ENCODE measurements around the gene LMAN1.

Gene LMAN1

GRCh38 chr18:59358712-59359575 is at the start of gene LMAN1:
TSS of gene LMAN1 (minus strand) at chr18:59359265. CDS start at chr18:59359244, 21 bp downstream.
- peak; percentile 88 for DNase-seq

GRCh38 chr18:59402432-59403090 is 43.5 kb upstream of the LMAN1 start:
- peak; percentile 94 for DNase-seq

- no peak for DNase-seq
Observed at GRCh38 chr18:59400407-59400806, 41.3 kb upstream of the LMAN1 start.

- no peak for DNase-seq
Observed at GRCh38 chr18:59395226-59396175, 36.4 kb upstream of the LMAN1 start.

GRCh38 chr18:59393381-59393780 is 34.3 kb upstream of the LMAN1 start:
- no peak for DNase-seq

- no peak for DNase-seq
Observed at GRCh38 chr18:59388817-59389216, 29.8 kb upstream of the LMAN1 start.

GRCh38 chr18:59387687-59388565 is 28.9 kb upstream of the LMAN1 start:
- no peak for DNase-seq

GRCh38 chr18:59386909-59387686 is 28.0 kb upstream of the LMAN1 start:
- DNase-seq, result no peak

- DNase-seq, result no peak
Observed at GRCh38 chr18:59385191-59385590, 26.1 kb upstream of the LMAN1 start.

- DNase-seq, result no peak
Observed at GRCh38 chr18:59383851-59384250, 24.8 kb upstream of the LMAN1 start.

GRCh38 chr18:59382383-59382782 is 23.3 kb upstream of the LMAN1 start:
- DNase-seq, result no peak

- DNase-seq, result no peak
Observed at GRCh38 chr18:59381949-59382348, 22.9 kb upstream of the LMAN1 start.

- DNase-seq, result no peak
Observed at GRCh38 chr18:59380706-59381105, 21.6 kb upstream of the LMAN1 start.

GRCh38 chr18:59379772-59380522 is 20.9 kb upstream of the LMAN1 start:
- no peak for DNase-seq

GRCh38 chr18:59377613-59378337 is 18.7 kb upstream of the LMAN1 start:
- no peak for DNase-seq

- peak; percentile 10 for DNase-seq
Observed at GRCh38 chr18:59376351-59376935, 17.4 kb upstream of the LMAN1 start.

GRCh38 chr18:59374128-59374527 is 15.1 kb upstream of the LMAN1 start:
- no peak for DNase-seq

- no peak for DNase-seq
Observed at GRCh38 chr18:59372975-59373374, 13.9 kb upstream of the LMAN1 start.

- no peak for DNase-seq
Observed at GRCh38 chr18:59360381-59360780, 1.3 kb upstream of the LMAN1 start.
